ENCODE measurements around the gene ANKRD62.
"Not testable (repeated sequence)": the region's sequence is repeated elsewhere in the genome, so short reads cannot be mapped to it uniquely, and the experiment has no call there.

ANKRD62 gene

DNA sequence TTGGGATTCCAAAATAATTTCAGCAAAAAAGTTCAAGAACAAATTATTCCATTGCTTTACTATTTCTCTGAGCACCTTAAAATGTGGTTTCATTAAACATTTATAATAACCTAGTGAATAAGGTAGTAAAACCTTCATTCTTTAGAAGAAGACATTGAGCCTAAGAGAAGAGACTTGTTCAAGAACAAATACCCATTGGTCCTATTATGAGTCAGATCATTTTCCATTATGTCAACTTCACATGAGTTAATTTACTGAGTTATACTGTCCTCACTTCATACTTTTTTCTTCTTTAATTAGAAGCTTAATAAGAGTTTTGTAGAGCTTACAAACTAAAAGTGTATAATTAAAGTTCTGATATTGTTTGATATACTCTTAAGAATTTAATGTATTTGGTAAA, 5.5 kb downstream of the ANKRD62 start:
- DNase-seq (ENCODE audit: low read depth in 2 of 2) = no peak

GRCh38 chr18:12101266-12101665, 7.6 kb downstream of the ANKRD62 start:
- no peak for DNase-seq (ENCODE audit: low read depth in 2 of 2)

GRCh38 chr18:12102136-12102842, 8.6 kb downstream of the ANKRD62 start:
- no peak for DNase-seq (ENCODE audit: low read depth in 2 of 2)

DNA sequence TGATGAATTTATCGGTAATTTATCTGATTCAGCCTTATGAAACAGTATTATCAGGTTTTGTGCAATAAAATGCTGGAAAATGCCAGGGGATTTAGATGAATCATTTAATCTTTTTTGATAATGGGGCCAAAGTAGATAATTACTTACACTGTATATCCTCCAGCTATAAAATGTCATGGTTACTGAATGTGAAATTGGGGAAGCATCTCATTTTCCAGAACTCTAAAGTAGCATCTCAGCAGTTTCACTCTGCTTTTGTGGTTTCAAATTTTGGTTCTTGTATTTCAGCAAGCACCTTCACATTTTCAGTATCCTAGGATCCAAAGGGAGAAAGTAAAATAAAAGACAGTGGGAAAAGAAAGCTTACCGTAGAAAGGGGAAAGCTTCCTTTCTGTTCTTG, 12.8 kb downstream of the ANKRD62 start:
- DNase-seq (ENCODE audit: low read depth in 2 of 2) = no peak

GRCh38 chr18:12109836-12110235, 16.2 kb downstream of the ANKRD62 start:
- DNase-seq (ENCODE audit: low read depth in 2 of 2) = no peak

- DNase-seq (ENCODE audit: low read depth in 2 of 2) = no peak
Observed at GRCh38 chr18:12113999-12114646, 20.5 kb downstream of the ANKRD62 start.

DNA sequence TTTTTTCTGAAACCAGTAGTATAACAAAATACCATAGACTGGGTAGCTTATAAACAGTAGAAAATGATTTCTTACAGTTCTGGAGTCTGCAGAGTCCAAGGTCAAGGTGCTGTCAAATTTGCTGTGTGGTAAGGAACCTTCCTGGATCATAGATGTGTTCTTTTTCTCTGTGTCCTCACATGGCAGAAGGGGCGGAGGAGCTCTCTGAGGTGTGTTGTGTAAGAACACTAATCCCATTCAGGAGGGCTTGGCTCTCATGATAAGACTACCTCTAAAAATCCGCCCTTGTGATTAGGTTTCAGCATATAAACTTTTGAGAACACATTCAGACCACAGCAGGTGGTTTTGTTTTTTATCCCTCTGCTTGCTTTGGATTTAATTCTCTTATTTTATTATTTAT, 25.7 kb downstream of the ANKRD62 start:
- no peak for DNase-seq (ENCODE audit: low read depth in 2 of 2)

DNA sequence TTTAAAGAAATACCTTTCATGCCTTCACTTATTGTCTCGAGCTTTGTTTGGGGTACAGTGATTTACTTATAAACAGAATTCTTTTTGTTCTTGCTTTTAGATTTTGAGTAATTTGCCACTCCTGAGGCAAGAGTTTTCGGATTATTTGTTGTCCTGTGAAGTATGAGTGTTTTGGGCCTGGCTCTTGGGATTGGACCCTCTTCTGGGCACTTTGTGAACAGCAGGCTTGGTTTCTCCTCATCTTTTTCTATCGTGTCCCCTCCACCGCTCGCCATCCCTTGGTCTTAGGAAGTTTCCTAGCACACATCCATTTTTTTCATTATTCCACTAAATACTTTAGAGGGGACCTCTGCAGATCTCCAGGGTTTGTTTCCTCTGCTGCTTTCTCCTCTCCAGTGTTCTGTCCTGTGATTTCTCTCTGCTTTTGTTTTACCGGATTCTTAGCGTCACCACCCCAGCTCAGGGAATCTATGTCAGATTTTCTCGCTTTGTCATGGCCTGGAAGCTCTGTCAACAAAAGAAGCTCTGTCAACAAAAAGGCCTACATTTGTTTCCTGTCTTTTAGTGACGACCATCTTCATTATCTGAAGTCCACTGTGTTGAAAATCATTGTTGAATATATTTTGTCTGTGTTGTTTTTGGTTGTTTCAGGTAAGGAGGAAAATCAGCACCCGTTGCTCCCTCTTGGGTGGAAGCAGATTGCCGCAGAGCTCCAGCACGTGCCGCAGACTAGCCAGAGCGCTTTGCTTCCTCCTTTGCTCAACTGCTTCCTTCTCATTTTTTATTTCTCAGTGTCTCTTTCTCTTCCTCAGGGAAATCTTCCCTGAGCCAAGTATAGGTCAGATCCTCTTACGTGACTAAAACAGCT, 27.8 kb downstream of the ANKRD62 start:
- DNase-seq (ENCODE audit: low read depth in 2 of 2) = no peak

GRCh38 chr18:12122043-12122389, 28.4 kb downstream of the ANKRD62 start:
- DNase-seq (ENCODE audit: low read depth in 2 of 2) = not testable (repeated sequence)

DNA sequence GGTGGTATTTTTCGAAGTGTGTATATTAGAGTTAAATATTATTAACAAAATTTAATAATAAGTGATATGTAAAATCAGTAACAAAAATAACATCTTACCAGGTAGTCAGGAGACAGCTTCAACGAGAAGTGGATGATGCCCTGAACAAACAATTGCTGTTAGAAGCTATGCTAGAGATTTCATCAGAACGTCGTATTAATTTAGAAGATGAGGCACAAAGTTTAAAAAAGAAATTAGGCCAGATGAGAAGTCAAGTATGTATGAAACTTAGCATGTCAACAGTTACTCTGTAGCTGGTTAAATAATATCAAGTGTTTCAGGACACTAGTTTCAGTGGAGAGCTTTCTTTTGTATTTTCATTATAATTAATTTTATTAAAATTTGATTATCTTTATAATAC, 34.0 kb downstream of the ANKRD62 start:
- DNase-seq (ENCODE audit: low read depth in 2 of 2) = not testable (repeated sequence)

DNA sequence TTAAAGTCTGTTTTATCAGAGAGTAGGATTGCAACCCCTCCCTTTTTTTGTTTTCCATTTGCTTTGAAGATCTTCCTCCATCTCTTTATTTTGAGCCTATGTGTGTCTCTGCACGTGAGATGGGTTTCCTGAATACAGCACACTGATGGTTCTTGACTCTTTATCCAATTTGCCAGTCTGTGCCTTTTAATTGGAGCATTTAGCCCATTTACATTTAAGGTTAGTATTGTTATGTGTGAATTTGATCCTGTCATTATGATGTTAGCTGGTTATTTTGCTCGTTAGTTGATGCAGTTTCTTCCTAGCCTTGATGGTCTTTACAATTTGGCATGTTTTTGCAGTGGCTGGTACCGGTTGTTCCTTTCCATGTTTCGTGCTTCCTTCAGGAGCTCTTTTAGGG, 45.2 kb downstream of the ANKRD62 start:
- DNase-seq (ENCODE audit: low read depth in 2 of 2) = not testable (repeated sequence)

DNA sequence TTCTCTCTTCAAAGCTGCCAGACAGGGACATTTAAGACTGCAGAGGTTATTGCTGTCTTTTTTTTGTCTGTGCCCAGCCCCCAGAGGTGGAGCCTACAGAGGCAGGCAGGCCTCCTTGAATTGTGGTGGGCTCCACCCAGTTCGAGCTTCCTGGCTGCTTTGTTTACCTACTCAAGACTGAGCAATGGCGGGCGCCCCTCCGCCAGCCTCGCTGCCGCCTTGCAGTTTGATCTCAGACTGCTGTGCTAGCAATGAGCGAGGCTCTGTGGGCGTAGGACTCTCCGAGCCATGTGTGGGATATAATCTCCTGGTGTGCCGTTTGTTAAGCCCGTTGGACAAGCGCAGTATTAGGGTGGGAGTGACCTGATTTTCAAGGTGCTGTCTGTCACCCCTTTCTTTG, 47.2 kb downstream of the ANKRD62 start:
- DNase-seq (ENCODE audit: low read depth in 2 of 2) = not testable (repeated sequence)

- not testable (repeated sequence) for DNase-seq (ENCODE audit: low read depth in 2 of 2)
Observed at GRCh38 chr18:12141778-12142177, 48.1 kb downstream of the ANKRD62 start.

- not testable (repeated sequence) for DNase-seq (ENCODE audit: low read depth in 2 of 2)
Observed at GRCh38 chr18:12149431-12149830, 55.8 kb downstream of the ANKRD62 start.

DNA sequence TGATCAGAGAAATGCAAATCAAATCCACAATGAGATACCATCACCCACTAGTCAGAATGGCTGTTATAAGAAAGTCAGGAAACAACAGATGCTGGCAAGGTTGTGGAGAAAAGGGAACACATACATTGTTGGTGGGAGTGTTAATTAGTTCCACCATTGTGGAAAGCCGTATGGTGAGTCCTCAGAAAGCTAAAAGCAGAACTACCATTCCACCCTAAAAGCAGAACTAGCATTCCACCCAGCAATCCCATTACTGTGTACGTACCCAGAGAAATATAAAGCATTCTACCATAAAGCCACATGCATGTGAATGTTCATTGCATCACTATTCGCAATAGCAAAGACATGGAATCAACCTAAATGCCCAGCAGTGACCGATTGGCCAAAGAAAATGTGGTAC, 60.7 kb downstream of the ANKRD62 start:
- DNase-seq (ENCODE audit: low read depth in 2 of 2) = no peak

- DNase-seq (ENCODE audit: low read depth in 2 of 2) = no peak
Observed at GRCh38 chr18:12155996-12156395, 62.4 kb downstream of the ANKRD62 start.

GRCh38 chr18:12159446-12159845, 65.8 kb downstream of the ANKRD62 start:
- DNase-seq (ENCODE audit: low read depth in 2 of 2) = no peak

DNA sequence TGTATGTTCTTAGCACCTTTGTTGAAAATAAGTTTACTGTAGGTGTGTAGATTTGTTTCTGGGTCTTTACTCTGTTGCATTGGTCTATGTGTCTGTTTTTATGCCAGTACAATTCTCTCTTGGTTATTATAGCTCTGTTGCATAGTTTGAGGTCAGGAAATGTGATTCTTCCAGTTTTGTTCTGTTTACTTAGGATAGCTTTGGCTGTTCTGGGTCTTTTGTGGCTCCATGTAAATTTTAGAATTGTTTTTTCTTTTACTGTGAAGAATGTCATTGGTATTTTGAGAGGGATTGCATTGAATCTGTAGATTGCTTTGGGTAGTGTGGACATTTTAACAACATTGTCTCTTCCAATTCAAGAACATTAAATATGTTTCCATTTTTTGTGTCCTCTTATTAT, 69.1 kb downstream of the ANKRD62 start:
- no peak for DNase-seq (ENCODE audit: low read depth in 2 of 2)

- DNase-seq (ENCODE audit: low read depth in 2 of 2) = no peak
Observed at GRCh38 chr18:12165038-12165768, 71.6 kb downstream of the ANKRD62 start.
